ENCODE results near the gene COMMD1.
"Not testable (repeated sequence)": the region's sequence is repeated elsewhere in the genome, so short reads cannot be mapped to it uniquely, and the experiment has no call there.

The COMMD1 gene

GRCh38 chr2:61951881-61952280, 46.4 kb downstream of the COMMD1 start:
- TF ChIP-seq CTCF (IDR thresholded peaks at IDR 0.05; ENCODE audit: borderline replicate concordance, insufficient read depth, low read depth, low read length): no peak

GRCh38 chr2:61952288-61952687, 46.8 kb downstream of the COMMD1 start:
- no peak overlapping the region for H3K4me3 ChIP-seq (ENCODE audit: low read depth, low read length)
- no peak for TF ChIP-seq CTCF (IDR thresholded peaks at IDR 0.05; ENCODE audit: borderline replicate concordance, insufficient read depth, low read depth, low read length)

More at GRCh38 chr2:61951881-61952280, 46.4 kb downstream of the COMMD1 start:
- no peak overlapping the region for H3K4me3 ChIP-seq (ENCODE audit: low read depth, low read length)

GRCh38 chr2:61954856-61955255, 49.4 kb downstream of the COMMD1 start:
- H3K4me3 ChIP-seq (ENCODE audit: low read depth, low read length): not testable (repeated sequence)

- no peak overlapping the region for H3K4me3 ChIP-seq (ENCODE audit: low read depth, low read length)
- TF ChIP-seq CTCF (IDR thresholded peaks at IDR 0.05; ENCODE audit: borderline replicate concordance, insufficient read depth, low read depth, low read length): no peak
Observed at GRCh38 chr2:61959381-61960293, 54.2 kb downstream of the COMMD1 start.

GRCh38 chr2:61961231-61961901, 55.9 kb downstream of the COMMD1 start:
- no peak overlapping the region for H3K4me3 ChIP-seq (ENCODE audit: low read depth, low read length)
- no peak for TF ChIP-seq CTCF (IDR thresholded peaks at IDR 0.05; ENCODE audit: borderline replicate concordance, insufficient read depth, low read depth, low read length)

- TF ChIP-seq CTCF (IDR thresholded peaks at IDR 0.05; ENCODE audit: borderline replicate concordance, insufficient read depth, low read depth, low read length): no peak
- no peak overlapping the region for H3K4me3 ChIP-seq (ENCODE audit: low read depth, low read length)
Observed at GRCh38 chr2:61962095-61962984, 56.9 kb downstream of the COMMD1 start.

Data from GM12875 (cell line).